ENCODE results near the gene IKZF2. TPM values are rescaled to one million over a fixed set of nuclear protein-coding genes. Genes with fewer than 3 reads are reported as not detected.

Gene IKZF2
- total RNA-seq, 2 experiments from 2014 or later, result 20.0 to 45.1 TPM

GRCh38 chr2:213068676-213069359 lies 82.6 kb downstream of the IKZF2 start:
- Histone ChIP-seq H4K20me1 (ENCODE audit: insufficient read depth, low read length) (no peaks in the 10 kb centered on the region), H3K9me2 (ENCODE audit: insufficient read depth, low read length) (no peaks in the 10 kb centered on the region), H3K36me3 (ENCODE audit: insufficient read depth, low read length) (no peaks in the 10 kb centered on the region), H3K79me2 (ENCODE audit: insufficient read depth, low read depth, low read length) (no peaks in the 10 kb centered on the region), H3K4me1 (ENCODE audit: insufficient read depth, low read length, poor library complexity, severe bottlenecking) (no peaks in the 10 kb centered on the region), H3K9me3 (ENCODE audit: low read length) (no peaks in the 10 kb centered on the region), H3K4me3 (ENCODE audit: low read depth, low read length, poor library complexity, severe bottlenecking) (no peak overlapping the region), H2AFZ (ENCODE audit: low read length) (no peak overlapping the region), H3K27ac (ENCODE audit: low read depth, low read length, poor library complexity, severe bottlenecking) (no peak overlapping the region), H3K4me2 (ENCODE audit: low read length) (no peak overlapping the region)
- intact Hi-C loops (cut with micrococcal nuclease; ENCODE audit: unreplicated experiment), result no loop called here
- no TSS peak for BruUV-seq (replicated peaks)
- no peak for DNase-seq (ENCODE audit: low spot score)
- POLR2A ChIA-PET, result interaction anchor here (0.6 to 2.1 kb wide), 3 partner anchors 19 to 31 kb away, joined by 3 to 14 read pairs (median 4); no protein-coding TSS in a partner anchor
- CTCF ChIA-PET (ENCODE audit: unreplicated experiment), result interaction anchor here (0.6 kb wide), 1 partner anchor 158 kb away, joined by 3 read pairs; no protein-coding TSS in a partner anchor
- TF ChIP-seq EZH2phosphoT487 (IDR thresholded peaks at IDR 0.05; ENCODE audit: borderline replicate concordance, low read depth, low read length), result no peak
- no peak for TF ChIP-seq CTCF (conservative IDR thresholded peaks at IDR 0.05; ENCODE audit: low read length)

GRCh38 chr2:213067888-213068287 lies 83.5 kb downstream of the IKZF2 start:
- H3K4me3 ChIP-seq (ENCODE audit: low read depth, low read length, poor library complexity, severe bottlenecking), result no peak overlapping the region
- CTCF ChIA-PET (ENCODE audit: unreplicated experiment), result no interaction called here
- no peak for TF ChIP-seq EZH2phosphoT487 (IDR thresholded peaks at IDR 0.05; ENCODE audit: borderline replicate concordance, low read depth, low read length)
- TF ChIP-seq CTCF (conservative IDR thresholded peaks at IDR 0.05; ENCODE audit: low read length), result no peak
- no peaks in the 10 kb centered on the region for H4K20me1 ChIP-seq (ENCODE audit: insufficient read depth, low read length)
- no peak for DNase-seq (ENCODE audit: low spot score)
- POLR2A ChIA-PET, result interaction anchor here (1.2 kb wide), 1 partner anchor 22 kb away, joined by 3 read pairs; no protein-coding TSS in a partner anchor
- H3K79me2 ChIP-seq (ENCODE audit: insufficient read depth, low read depth, low read length), result no peaks in the 10 kb centered on the region
- no TSS peak for BruUV-seq (replicated peaks)
- H3K4me2 ChIP-seq (ENCODE audit: low read length), result no peak overlapping the region
- no peaks in the 10 kb centered on the region for H3K9me3 ChIP-seq (ENCODE audit: low read length)
- H3K36me3 ChIP-seq (ENCODE audit: insufficient read depth, low read length), result no peaks in the 10 kb centered on the region
- H3K27ac ChIP-seq (ENCODE audit: low read depth, low read length, poor library complexity, severe bottlenecking), result no peak overlapping the region
- no peaks in the 10 kb centered on the region for H3K9me2 ChIP-seq (ENCODE audit: insufficient read depth, low read length)
- H3K4me1 ChIP-seq (ENCODE audit: insufficient read depth, low read length, poor library complexity, severe bottlenecking), result no peaks in the 10 kb centered on the region
- H2AFZ ChIP-seq (ENCODE audit: low read length), result no peak overlapping the region
- intact Hi-C loops (cut with micrococcal nuclease; ENCODE audit: unreplicated experiment), result no loop called here

GRCh38 chr2:213066443-213066743 lies 85.0 kb downstream of the IKZF2 start:
- no peak overlapping the region for H3K4me3 ChIP-seq (ENCODE audit: low read depth, low read length, poor library complexity, severe bottlenecking)
- H2AFZ ChIP-seq (ENCODE audit: low read length), result no peak overlapping the region
- H3K36me3 ChIP-seq (ENCODE audit: insufficient read depth, low read length), result no peaks in the 10 kb centered on the region
- peak overlapping the region; percentile 7; the same call in 1 of the 2 replicates for H3K4me2 ChIP-seq (ENCODE audit: low read length)
- ChIA-PET CTCF (ENCODE audit: unreplicated experiment) (no interaction called here), POLR2A (interaction anchor here (0.5 to 1.3 kb wide), 2 partner anchors 11 to 28 kb away, joined by 3 to 5 read pairs; no protein-coding TSS in a partner anchor)
- TF ChIP-seq CTCF (conservative IDR thresholded peaks at IDR 0.05; ENCODE audit: low read length) (no peak), EZH2phosphoT487 (IDR thresholded peaks at IDR 0.05; ENCODE audit: borderline replicate concordance, low read depth, low read length) (no peak)
- no peaks in the 10 kb centered on the region for H3K9me3 ChIP-seq (ENCODE audit: low read length)
- no peaks in the 10 kb centered on the region for H3K4me1 ChIP-seq (ENCODE audit: insufficient read depth, low read length, poor library complexity, severe bottlenecking)
- no TSS peak for BruUV-seq (replicated peaks)
- intact Hi-C loops (cut with micrococcal nuclease; ENCODE audit: unreplicated experiment), result no loop called here
- no peaks in the 10 kb centered on the region for H3K9me2 ChIP-seq (ENCODE audit: insufficient read depth, low read length)
- H4K20me1 ChIP-seq (ENCODE audit: insufficient read depth, low read length), result no peaks in the 10 kb centered on the region
- DNase-seq (ENCODE audit: low spot score), result no peak
- no peak overlapping the region for H3K27ac ChIP-seq (ENCODE audit: low read depth, low read length, poor library complexity, severe bottlenecking)
- H3K79me2 ChIP-seq (ENCODE audit: insufficient read depth, low read depth, low read length), result no peaks in the 10 kb centered on the region

Data from OCI-LY7 (cell line).